Fibroblast of peridontal ligament (primary cell): ENCODE measurements around the gene TDRD6.

Source experiments
- DNase-seq: peaks from one replicate; pipeline ENCODE4 v3.0.0-alpha.2; 2010; ENCODE audit errors: extremely low read depth

The TDRD6 gene

DNA sequence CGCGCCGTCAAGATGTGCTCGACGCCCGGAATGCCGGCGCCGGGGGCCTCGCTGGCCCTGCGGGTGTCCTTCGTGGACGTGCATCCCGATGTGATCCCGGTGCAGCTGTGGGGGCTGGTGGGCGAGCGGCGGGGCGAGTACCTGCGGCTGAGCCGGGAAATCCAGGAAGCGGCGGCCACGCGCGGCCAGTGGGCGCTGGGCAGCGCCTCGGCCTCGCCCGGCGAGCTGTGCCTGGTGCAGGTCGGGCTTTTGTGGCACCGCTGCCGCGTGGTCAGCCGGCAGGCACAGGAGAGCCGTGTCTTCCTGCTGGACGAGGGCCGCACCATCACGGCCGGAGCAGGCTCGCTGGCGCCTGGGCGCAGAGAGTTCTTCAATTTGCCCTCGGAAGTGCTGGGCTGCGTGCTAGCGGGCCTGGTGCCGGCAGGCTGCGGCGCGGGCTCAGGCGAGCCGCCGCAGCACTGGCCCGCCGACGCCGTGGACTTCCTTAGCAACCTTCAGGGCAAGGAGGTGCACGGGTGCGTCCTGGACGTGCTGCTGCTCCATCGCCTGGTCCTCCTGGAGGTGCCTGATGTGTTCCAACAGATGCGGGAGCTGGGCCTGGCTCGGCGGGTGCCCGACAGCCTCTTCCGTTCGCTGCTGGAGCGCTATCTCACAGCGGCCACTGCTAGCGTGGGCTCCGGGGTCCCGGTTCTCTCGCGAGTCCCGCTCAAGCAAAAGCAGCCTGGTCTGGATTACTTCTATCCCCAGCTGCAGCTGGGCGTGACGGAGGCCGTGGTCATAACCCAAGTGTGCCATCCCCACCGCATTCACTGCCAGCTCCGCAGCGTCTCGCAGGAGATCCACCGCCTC lies 656 bp downstream of the TDRD6 start:
- no peak for DNase-seq

GRCh38 chr6:46688966-46689335 lies 1.3 kb downstream of the TDRD6 start:
- DNase-seq: no peak

DNA sequence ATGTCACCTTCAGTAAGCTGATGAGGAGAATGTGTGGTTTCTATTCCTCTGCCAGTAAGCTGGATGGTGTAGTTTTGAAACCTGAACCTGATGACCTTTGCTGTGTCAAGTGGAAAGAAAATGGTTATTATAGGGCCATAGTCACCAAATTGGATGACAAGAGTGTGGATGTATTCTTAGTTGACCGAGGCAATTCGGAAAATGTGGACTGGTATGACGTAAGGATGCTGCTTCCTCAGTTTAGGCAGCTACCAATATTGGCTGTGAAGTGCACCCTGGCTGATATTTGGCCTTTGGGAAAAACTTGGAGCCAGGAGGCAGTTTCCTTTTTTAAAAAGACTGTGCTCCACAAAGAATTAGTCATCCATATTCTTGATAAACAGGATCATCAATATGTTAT lies 2.0 kb downstream of the TDRD6 start:
- no peak for DNase-seq

- no peak for DNase-seq
These were observed 2.6 kb downstream of the TDRD6 start for GRCh38 chr6:46690141-46690755.

DNA sequence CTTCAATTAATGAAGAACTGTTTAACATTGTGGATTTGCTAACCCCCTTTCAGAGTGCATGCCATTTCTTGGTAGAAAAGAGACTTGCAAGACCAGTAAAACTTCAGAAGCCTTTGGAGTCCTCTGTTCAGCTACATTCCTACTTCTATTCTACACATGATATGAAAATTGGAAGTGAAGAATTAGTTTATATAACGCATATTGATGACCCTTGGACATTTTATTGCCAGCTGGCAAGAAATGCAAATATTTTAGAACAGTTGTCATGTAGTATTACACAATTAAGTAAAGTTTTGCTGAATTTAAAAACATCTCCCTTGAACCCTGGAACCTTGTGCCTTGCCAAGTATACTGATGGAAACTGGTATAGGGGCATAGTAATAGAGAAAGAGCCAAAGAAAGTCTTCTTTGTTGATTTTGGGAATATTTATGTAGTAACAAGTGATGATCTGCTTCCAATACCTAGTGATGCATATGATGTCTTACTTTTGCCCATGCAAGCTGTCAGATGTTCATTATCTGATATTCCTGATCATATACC lies 3.3 kb downstream of the TDRD6 start:
- no peak for DNase-seq

- no peak for DNase-seq
These were observed 12.3 kb downstream of the TDRD6 start for GRCh38 chr6:46699970-46700369.

DNA sequence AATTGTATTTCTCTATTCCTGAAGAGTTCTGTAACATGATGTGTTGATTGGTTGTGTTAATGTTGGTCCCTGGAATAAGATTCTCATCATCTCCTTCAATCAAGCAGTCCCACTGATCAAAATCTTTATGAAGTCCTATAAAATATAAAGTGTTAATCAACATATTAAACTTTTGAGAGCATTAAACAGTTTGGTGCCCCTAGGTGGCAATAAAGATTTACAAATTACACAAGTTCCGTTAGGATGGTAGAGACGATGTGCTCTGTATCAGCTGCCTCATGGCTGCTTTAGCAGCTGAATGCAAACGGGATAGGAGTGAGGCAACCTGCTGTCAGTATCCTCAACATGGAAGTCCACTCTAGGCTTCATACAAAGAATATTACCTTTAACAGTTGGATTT lies 16.9 kb downstream of the TDRD6 start:
- DNase-seq: peak; percentile 4

GRCh38 chr6:46706464-46706863 lies 18.8 kb downstream of the TDRD6 start:
- DNase-seq: no peak

DNA sequence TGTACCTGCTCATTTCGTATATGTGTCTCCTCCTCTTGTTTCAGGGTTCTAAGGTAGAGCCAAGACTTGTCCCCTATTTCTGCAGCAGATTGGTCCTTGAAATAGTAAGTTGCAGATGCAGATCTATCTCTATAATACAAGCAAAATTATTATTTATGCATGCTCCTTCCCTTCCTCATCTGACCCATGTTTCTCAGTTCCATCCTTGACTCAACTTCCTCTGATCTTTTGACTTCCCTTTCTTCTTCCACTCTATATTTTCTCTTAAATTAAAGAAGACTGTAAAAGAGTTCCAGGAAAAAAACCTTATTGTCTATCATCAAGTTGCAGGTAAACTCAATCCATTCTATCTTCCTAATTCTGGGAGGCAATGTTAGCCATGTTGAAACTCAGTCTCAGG lies 23.8 kb downstream of the TDRD6 start:
- DNase-seq: no peak

GRCh38 chr6:46715141-46715540 lies 27.5 kb downstream of the TDRD6 start:
- no peak for DNase-seq

GRCh38 chr6:46719099-46719498 lies 31.4 kb downstream of the TDRD6 start:
- DNase-seq: peak; percentile 18

- no peak for DNase-seq
These were observed 32.7 kb downstream of the TDRD6 start for GRCh38 chr6:46720401-46720800.

DNA sequence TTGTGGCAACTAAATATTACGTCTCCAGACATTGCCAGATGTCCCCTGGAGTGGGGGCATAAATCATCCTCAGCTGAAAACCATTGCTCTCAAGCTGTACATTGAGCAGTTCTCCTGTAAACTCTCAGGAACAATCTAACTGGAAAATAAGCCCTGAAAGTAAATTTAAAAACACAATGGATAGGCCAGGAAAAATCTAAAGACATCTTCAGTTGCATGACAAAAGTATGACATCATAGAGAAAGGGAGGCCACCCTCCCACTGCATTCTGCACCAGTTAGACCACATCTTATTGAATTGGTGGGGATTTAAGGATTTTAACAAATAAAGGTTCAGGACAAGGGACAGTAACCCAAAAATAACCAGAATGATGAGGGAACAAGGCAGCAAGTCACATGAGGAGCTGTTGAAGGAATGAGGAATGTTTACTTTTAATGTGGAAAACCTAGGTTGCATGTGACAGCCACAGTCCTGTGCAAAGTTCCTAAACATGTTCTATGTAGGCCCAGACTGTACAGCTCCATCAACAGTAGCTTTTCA lies 42.2 kb downstream of the TDRD6 start:
- DNase-seq: no peak

- DNase-seq: no peak
These were observed 43.3 kb downstream of the TDRD6 start for GRCh38 chr6:46730921-46731461.

DNA sequence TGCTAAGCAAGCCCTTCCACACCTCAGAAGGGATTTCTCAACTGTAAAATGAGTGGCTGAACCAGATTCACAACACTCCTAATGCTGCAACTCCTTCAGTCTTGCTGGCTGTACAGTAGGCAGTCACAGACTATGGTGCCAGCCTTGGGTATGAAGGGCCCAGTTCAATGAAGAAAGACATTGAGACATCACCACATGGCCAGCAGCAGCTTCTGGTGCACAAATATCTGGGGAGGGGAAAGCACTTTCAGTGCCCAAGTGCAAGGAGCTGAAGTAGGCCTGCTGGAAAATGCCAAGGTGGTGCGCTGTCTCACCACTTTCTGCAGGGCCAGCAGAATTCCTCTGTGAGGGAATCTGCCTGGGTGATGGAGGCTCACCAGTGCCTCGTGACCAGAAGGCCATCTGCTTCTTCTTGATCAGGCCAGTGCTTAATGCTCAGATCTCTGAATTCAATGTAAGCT lies 45.7 kb downstream of the TDRD6 start:
- DNase-seq: no peak

DNA sequence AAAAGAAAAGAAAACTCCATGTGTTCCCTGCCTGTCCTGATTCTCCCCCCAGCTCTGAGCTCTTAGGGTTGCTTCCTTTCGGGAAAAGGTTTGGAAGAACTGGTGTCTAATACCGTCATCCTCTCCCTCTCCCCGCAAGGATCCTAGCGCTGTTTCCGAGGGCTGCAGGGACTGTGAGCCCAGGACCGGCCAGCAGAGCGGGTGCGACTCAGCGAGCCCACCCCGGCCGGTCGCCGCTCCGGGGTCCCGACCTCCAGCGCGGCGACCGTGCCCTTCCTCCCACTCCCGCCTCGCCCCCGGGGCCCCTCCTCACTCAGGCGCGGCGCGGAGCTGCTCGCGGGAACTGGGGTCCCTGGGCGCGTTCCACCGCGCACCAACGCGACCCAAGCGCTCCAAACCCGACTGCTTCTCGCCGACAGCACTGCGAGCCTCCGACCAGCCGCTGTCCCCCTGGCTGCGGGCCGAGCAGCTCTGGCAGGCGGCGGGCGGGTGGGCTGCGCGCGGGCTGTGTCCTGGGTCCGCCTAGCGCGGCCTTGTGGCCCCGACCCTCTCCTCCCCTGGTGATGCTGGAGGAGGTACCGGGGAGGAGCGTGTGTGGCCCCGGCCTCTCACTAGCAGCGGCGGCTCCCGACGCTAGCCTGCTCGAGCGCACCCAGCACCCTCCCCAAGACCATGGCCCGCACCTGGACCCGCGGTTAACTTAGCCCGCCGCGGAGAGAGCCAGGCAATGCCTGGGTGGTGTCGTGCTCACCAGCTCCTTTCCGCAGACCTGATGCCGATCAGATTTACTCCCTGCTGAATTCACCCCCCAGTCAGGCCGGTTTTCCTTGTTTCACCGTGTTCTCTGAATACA lies 47.4 kb downstream of the TDRD6 start, which contains the start of gene PLA2G7:
PLA2G7 (minus strand) TSS at position 509 of the 853 bp plus-strand sequence. CDS start 12,484 bp downstream, outside the sequence.
- peak; percentile 3 for DNase-seq

- DNase-seq: no peak
These were observed 48.0 kb downstream of the TDRD6 start for GRCh38 chr6:46735720-46736031.

- no peak for DNase-seq
These were observed 49.2 kb downstream of the TDRD6 start for GRCh38 chr6:46736906-46737305.

DNA sequence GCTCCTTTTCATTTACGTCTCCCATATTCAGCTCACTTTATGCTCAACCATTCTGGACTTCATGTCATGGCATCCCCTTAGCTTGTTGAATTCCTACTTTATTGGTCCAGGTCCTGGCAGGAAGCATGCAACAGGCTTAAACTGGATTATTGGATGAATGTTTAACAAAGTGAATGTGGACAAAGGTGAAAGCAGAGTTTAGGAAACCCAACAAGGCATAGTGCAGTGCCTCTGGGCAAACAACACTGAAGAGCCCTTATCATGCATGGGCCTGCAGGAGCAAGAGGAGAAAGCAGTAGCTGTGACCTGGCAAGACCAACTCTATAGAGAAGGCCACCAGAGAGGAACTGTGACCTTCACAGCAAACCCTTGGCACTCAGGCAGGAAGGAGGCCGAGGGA lies 53.8 kb downstream of the TDRD6 start:
- no peak for DNase-seq

GRCh38 chr6:46741910-46742309 lies 54.2 kb downstream of the TDRD6 start:
- no peak for DNase-seq

- DNase-seq: no peak
These were observed 55.9 kb downstream of the TDRD6 start for GRCh38 chr6:46743425-46744158.
